ENCODE measurements around the gene DTX1. TPM values are rescaled to one million over a fixed set of nuclear protein-coding genes. Genes with fewer than 3 reads are reported as not detected.
A peak's percentile ranks its signal among the peaks of the same experiment; 100 is the strongest.

The DTX1 gene
- polyA plus RNA-seq, 1 donor, result 9.1 TPM

- WGBS (ENCODE audit: insufficient coverage, low lambda C conversion rate), result 67% methylated on average over 1 of the region's 9 CpGs
- peak; percentile 19 to 32 for DNase-seq
- peaks cover 3% of the 10 kb centered on the region for H3K27me3 ChIP-seq (ENCODE audit: control insufficient read depth, insufficient read depth, low read length)
Observed at GRCh38 chr12:113030875-113031525, 25.5 kb upstream of the DTX1 start.

GRCh38 chr12:113039911-113040445 lies 16.6 kb upstream of the DTX1 start:
- no peak overlapping the region for H3K4me3 ChIP-seq (ENCODE audit: low read length)
- H3K9me3 ChIP-seq (ENCODE audit: control insufficient read depth, low read depth, low read length), result no peaks in the 10 kb centered on the region
- 83% methylated on average over 1 of the region's 4 CpGs for WGBS (ENCODE audit: insufficient coverage, low lambda C conversion rate)
- no peaks in the 10 kb centered on the region for H3K36me3 ChIP-seq (ENCODE audit: control insufficient read depth, insufficient read depth, low read length)
- no peak overlapping the region for H3K27ac ChIP-seq (ENCODE audit: low read length)
- no peak for DNase-seq
- H3K4me1 ChIP-seq (ENCODE audit: control insufficient read depth, insufficient read depth, low read length), result no peaks in the 10 kb centered on the region
- H3K27me3 ChIP-seq (ENCODE audit: control insufficient read depth, insufficient read depth, low read length), result no peaks in the 10 kb centered on the region

More at GRCh38 chr12:113030875-113031525, 25.5 kb upstream of the DTX1 start:
- Histone ChIP-seq H3K4me3 (ENCODE audit: low read length) (no peak overlapping the region), H3K9me3 (ENCODE audit: control insufficient read depth, low read depth, low read length) (no peaks in the 10 kb centered on the region), H3K36me3 (ENCODE audit: control insufficient read depth, insufficient read depth, low read length) (no peaks in the 10 kb centered on the region), H3K27ac (ENCODE audit: low read length) (no peak overlapping the region), H3K4me1 (ENCODE audit: control insufficient read depth, insufficient read depth, low read length) (no peaks in the 10 kb centered on the region)

GRCh38 chr12:113040722-113041171 lies 15.8 kb upstream of the DTX1 start:
- WGBS (ENCODE audit: insufficient coverage, low lambda C conversion rate), result 73% methylated on average over 2 of the region's 7 CpGs
- DNase-seq, result no peak
- H3K27me3 ChIP-seq (ENCODE audit: control insufficient read depth, insufficient read depth, low read length), result peaks cover 3% of the 10 kb centered on the region
- no peaks in the 10 kb centered on the region for H3K4me1 ChIP-seq (ENCODE audit: control insufficient read depth, insufficient read depth, low read length)
- no peaks in the 10 kb centered on the region for H3K9me3 ChIP-seq (ENCODE audit: control insufficient read depth, low read depth, low read length)
- H3K4me3 ChIP-seq (ENCODE audit: low read length), result no peak overlapping the region
- no peak overlapping the region for H3K27ac ChIP-seq (ENCODE audit: low read length)
- H3K36me3 ChIP-seq (ENCODE audit: control insufficient read depth, insufficient read depth, low read length), result no peaks in the 10 kb centered on the region

GRCh38 chr12:113041560-113041959 lies 15.0 kb upstream of the DTX1 start:
- no CpG with 5 or more reads among the region's 7 CpGs for WGBS (ENCODE audit: insufficient coverage, low lambda C conversion rate)
- peaks cover 3% of the 10 kb centered on the region for H3K27me3 ChIP-seq (ENCODE audit: control insufficient read depth, insufficient read depth, low read length)
- DNase-seq, result no peak
- no peak overlapping the region for H3K4me3 ChIP-seq (ENCODE audit: low read length)
- no peaks in the 10 kb centered on the region for H3K9me3 ChIP-seq (ENCODE audit: control insufficient read depth, low read depth, low read length)
- H3K27ac ChIP-seq (ENCODE audit: low read length), result no peak overlapping the region
- no peaks in the 10 kb centered on the region for H3K36me3 ChIP-seq (ENCODE audit: control insufficient read depth, insufficient read depth, low read length)
- H3K4me1 ChIP-seq (ENCODE audit: control insufficient read depth, insufficient read depth, low read length), result no peaks in the 10 kb centered on the region

- Histone ChIP-seq H3K27me3 (ENCODE audit: control insufficient read depth, insufficient read depth, low read length) (peaks cover 3% of the 10 kb centered on the region), H3K36me3 (ENCODE audit: control insufficient read depth, insufficient read depth, low read length) (no peaks in the 10 kb centered on the region), H3K4me3 (ENCODE audit: low read length) (no peak overlapping the region), H3K9me3 (ENCODE audit: control insufficient read depth, low read depth, low read length) (no peaks in the 10 kb centered on the region), H3K27ac (ENCODE audit: low read length) (no peak overlapping the region), H3K4me1 (ENCODE audit: control insufficient read depth, insufficient read depth, low read length) (no peaks in the 10 kb centered on the region)
- no CpG with 5 or more reads among the region's 8 CpGs for WGBS (ENCODE audit: insufficient coverage, low lambda C conversion rate)
- DNase-seq, result no peak
Observed at GRCh38 chr12:113043240-113043639, 13.3 kb upstream of the DTX1 start.

- Histone ChIP-seq H3K27me3 (ENCODE audit: control insufficient read depth, insufficient read depth, low read length) (peaks cover 3% of the 10 kb centered on the region), H3K9me3 (ENCODE audit: control insufficient read depth, low read depth, low read length) (no peaks in the 10 kb centered on the region), H3K27ac (ENCODE audit: low read length) (no peak overlapping the region), H3K36me3 (ENCODE audit: control insufficient read depth, insufficient read depth, low read length) (no peaks in the 10 kb centered on the region), H3K4me3 (ENCODE audit: low read length) (no peak overlapping the region), H3K4me1 (ENCODE audit: control insufficient read depth, insufficient read depth, low read length) (no peaks in the 10 kb centered on the region)
- DNase-seq, result no peak
- WGBS (ENCODE audit: insufficient coverage, low lambda C conversion rate), result no CpG with 5 or more reads among the region's 3 CpGs
Observed at GRCh38 chr12:113044516-113044915, 12.0 kb upstream of the DTX1 start.

- DNase-seq, result peak in 1 of 2 donors; percentile 28
- H3K36me3 ChIP-seq (ENCODE audit: control insufficient read depth, insufficient read depth, low read length), result no peaks in the 10 kb centered on the region
- WGBS (ENCODE audit: insufficient coverage, low lambda C conversion rate), result no CpG with 5 or more reads among the region's 6 CpGs
- no peaks in the 10 kb centered on the region for H3K9me3 ChIP-seq (ENCODE audit: control insufficient read depth, low read depth, low read length)
- H3K27me3 ChIP-seq (ENCODE audit: control insufficient read depth, insufficient read depth, low read length), result peaks cover 10% of the 10 kb centered on the region
- no peaks in the 10 kb centered on the region for H3K4me1 ChIP-seq (ENCODE audit: control insufficient read depth, insufficient read depth, low read length)
- H3K27ac ChIP-seq (ENCODE audit: low read length), result no peak overlapping the region
- H3K4me3 ChIP-seq (ENCODE audit: low read length), result no peak overlapping the region
Observed at GRCh38 chr12:113048716-113049127, 7.8 kb upstream of the DTX1 start.

GRCh38 chr12:113049976-113050742 lies 6.4 kb upstream of the DTX1 start:
- no peak overlapping the region for H3K27ac ChIP-seq (ENCODE audit: low read length)
- no peaks in the 10 kb centered on the region for H3K36me3 ChIP-seq (ENCODE audit: control insufficient read depth, insufficient read depth, low read length)
- H3K27me3 ChIP-seq (ENCODE audit: control insufficient read depth, insufficient read depth, low read length), result peaks cover 21% of the 10 kb centered on the region
- no peak for DNase-seq
- 10% methylated on average over 2 of the region's 11 CpGs for WGBS (ENCODE audit: insufficient coverage, low lambda C conversion rate)
- H3K4me1 ChIP-seq (ENCODE audit: control insufficient read depth, insufficient read depth, low read length), result no peaks in the 10 kb centered on the region
- no peak overlapping the region for H3K4me3 ChIP-seq (ENCODE audit: low read length)
- no peaks in the 10 kb centered on the region for H3K9me3 ChIP-seq (ENCODE audit: control insufficient read depth, low read depth, low read length)

GRCh38 chr12:113050795-113051194 lies 5.7 kb upstream of the DTX1 start:
- DNase-seq, result no peak
- no peak overlapping the region for H3K27ac ChIP-seq (ENCODE audit: low read length)

GRCh38 chr12:113051759-113052158 lies 4.8 kb upstream of the DTX1 start:
- WGBS (ENCODE audit: insufficient coverage, low lambda C conversion rate), result no CpG with 5 or more reads among the region's 4 CpGs
- DNase-seq, result no peak
- Histone ChIP-seq H3K27me3 (ENCODE audit: control insufficient read depth, insufficient read depth, low read length) (peaks cover 33% of the 10 kb centered on the region), H3K36me3 (ENCODE audit: control insufficient read depth, insufficient read depth, low read length) (no peaks in the 10 kb centered on the region), H3K9me3 (ENCODE audit: control insufficient read depth, low read depth, low read length) (no peaks in the 10 kb centered on the region), H3K4me1 (ENCODE audit: control insufficient read depth, insufficient read depth, low read length) (no peaks in the 10 kb centered on the region), H3K27ac (ENCODE audit: low read length) (no peak overlapping the region), H3K4me3 (ENCODE audit: low read length) (no peak overlapping the region)

More at GRCh38 chr12:113050795-113051194, 5.7 kb upstream of the DTX1 start:
- H3K27me3 ChIP-seq (ENCODE audit: control insufficient read depth, insufficient read depth, low read length), result peaks cover 25% of the 10 kb centered on the region
- H3K9me3 ChIP-seq (ENCODE audit: control insufficient read depth, low read depth, low read length), result no peaks in the 10 kb centered on the region
- no CpG with 5 or more reads among the region's 7 CpGs for WGBS (ENCODE audit: insufficient coverage, low lambda C conversion rate)
- H3K4me1 ChIP-seq (ENCODE audit: control insufficient read depth, insufficient read depth, low read length), result no peaks in the 10 kb centered on the region
- no peaks in the 10 kb centered on the region for H3K36me3 ChIP-seq (ENCODE audit: control insufficient read depth, insufficient read depth, low read length)
- no peak overlapping the region for H3K4me3 ChIP-seq (ENCODE audit: low read length)

Data from large intestine (tissue), 3 donors.